NCI-H1417 treated with DMSO at 0.1 percent for 48 hours (cell line): Measurements from ENCODE around the gene ROR1.

Source experiments
- DNase-seq: peaks from one replicate; lab custom pipeline; 2025; lab: John Stamatoyannopoulos, UW

Gene ROR1

DNA sequence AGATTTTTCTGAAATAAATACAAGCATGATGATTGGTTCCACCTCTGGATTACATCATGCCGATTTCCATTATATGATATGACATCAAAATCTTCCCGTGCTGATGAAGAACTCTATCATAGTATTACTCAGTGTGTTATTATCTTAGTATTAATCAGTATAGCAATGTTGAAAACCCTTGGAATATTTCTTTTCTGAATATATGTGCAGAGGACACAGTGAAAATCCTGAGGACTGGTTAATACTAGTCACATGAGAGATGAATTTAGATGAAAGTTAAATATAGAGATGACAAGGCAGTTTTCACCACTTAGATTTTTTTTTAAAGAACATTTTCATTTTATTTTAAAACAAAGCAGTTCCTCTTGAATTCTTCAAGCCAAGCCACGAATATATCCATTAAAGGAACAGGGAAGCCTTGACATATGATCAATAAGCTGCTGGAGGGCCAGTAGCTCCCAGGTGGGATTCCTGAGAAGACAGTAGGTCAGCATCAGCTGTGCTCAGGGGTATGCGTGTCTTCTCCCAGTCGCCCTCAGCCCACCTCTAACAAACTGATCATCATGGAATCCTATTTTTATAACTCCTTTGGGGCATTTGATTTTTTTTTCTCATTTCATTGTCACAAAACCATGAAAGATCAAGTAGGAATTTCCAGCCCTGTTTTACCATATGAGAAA, 373.4 kb downstream of the ROR1 start:
- no peak for DNase-seq

DNA sequence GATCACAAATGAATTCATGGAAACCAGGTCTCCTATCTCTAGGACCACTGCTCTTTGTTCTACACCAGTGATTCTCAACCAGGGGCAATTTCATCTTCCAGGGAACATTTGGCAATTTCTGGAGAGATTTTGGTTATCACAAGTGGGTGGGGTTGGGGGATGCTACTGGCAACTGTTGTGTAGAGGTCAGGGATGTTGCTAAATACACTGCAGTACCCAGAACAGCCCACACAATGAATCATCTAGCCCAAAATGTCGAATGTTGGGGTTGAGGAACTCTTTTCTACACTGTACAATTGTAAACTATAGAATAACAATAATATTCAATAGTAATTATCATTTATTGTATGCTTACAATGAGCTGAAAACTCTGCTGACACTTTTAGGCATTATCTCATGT, 373.9 kb downstream of the ROR1 start:
- DNase-seq, result no peak

- no peak for DNase-seq
These were observed 376.4 kb downstream of the ROR1 start for GRCh38 chr1:64150266-64150665.

DNA sequence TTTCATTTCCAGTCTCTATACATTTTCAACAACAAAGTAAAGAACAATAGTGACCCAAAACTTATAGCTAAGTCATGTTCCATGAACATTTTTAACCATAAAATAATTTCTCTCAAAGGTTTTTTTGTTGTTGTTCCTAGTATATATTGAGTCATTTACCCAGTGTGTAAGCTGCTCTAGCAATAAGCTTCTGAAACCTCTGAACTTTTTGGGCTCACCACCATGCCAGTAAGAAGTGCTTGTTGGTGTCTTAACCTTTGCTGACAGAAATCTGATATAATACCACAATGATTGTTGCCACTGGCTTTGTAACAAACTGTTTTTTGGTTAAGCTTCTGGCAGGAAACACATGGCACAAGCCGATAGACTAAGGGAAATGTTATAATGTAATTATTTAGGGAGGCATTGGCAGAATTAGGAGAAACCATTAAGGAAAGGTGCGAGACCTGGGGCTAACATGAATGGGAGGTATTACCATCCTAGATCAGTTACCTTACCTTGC, 377.0 kb downstream of the ROR1 start:
- no peak for DNase-seq

- no peak for DNase-seq
These were observed 381.5 kb downstream of the ROR1 start for GRCh38 chr1:64155278-64155677.

- no peak for DNase-seq
These were observed 387.6 kb downstream of the ROR1 start for GRCh38 chr1:64161357-64161941.

DNA sequence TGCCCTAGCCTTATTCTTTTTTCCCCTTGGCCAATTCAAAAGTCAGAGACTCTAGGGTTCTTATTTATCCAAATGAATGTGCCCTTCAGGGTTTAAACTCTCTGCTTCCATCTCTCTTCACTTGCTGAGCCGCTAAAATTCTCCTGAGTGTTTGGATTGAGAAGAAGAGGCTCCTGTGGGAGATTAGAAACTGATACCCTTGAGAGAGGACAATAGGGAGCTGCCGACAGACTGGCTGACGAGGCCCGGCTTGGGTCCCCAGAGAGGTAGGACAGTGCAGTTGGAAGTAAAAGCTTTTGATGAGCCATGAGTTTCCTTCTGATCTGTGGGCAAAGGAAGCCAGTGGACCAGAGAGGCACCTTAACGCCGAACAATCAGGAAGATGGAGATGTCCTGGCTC, 388.3 kb downstream of the ROR1 start:
- no peak for DNase-seq

DNA sequence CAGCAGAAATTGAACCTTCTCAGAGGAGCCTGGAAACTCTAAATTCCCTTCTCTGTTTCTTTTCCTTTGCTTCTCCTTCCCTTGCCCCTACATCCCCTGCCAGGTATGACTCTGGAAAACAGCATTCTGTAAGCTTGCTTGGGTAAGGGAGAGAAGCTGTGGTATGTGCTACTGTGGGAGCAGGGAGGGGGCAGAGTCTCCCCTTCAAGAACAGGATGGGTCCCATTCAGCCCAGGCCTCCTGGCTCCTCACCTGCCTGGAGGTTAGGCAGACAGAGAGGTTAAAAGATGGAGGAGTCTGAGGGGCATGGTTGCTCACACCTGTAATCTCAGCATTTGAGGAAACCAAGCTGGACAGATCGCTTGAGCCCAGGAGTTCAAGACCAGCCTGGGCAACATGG, 389.0 kb downstream of the ROR1 start:
- no peak for DNase-seq

DNA sequence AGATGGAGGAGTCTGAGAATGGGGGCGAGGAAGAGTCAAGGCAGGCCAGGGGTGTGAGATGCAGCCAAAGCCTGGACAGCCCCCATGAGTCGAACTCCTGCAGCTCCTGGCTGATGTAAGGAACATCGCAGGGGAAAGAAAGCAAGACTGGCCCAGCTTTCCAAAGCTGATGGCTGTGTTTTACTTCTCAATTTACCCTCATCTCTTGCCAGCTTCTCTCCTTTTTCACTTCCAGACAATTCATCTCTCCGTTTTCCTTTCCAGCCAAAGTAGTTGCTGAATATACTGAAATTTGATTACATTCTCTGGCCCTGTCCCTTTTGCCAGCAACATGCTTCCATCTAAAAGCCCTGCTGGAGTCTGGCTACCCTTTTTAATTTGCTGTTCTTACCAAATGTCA, 389.6 kb downstream of the ROR1 start:
- DNase-seq, result no peak

- no peak for DNase-seq
These were observed 390.2 kb downstream of the ROR1 start for GRCh38 chr1:64163970-64164369.

DNA sequence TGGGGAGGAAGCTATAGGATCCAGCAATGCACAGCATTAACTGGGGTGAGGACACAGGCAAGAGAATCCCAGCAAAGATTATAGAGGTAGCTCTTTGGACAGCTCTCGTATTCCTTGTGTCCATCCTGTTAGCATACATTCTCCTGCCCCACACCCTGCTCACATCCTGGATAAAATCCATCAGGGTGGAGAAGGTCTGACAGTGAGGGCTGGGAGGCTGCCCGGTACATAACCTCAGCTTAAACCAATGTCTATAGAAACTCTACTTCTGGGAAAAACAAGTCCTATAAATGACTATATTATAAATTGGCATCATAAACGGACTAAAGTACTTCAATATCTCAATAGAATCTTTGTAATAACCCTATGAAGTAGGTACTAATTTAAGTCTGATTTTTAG, 392.8 kb downstream of the ROR1 start:
- DNase-seq, result no peak

DNA sequence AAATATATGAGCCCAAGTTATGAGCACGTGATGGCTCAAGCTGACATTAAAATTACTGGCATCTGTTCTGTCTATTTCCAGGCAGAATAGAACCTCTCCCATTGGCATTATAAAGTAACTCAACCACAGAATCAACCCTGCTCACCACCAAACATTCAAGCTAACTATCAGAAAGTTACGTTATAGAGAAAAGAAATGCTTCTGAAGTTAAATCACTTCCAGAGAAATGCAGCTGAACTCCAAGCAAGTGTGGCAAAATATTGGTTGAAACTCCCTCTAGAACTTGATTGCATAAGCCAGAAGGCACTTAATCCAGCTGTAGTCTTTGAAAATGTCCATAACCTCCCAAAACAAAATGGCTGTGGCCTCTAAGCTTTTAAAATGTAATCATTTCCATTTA, 393.4 kb downstream of the ROR1 start:
- DNase-seq, result no peak

GRCh38 chr1:64171246-64171645, 397.4 kb downstream of the ROR1 start:
- no peak for DNase-seq

GRCh38 chr1:64171797-64172281, 398.0 kb downstream of the ROR1 start:
- DNase-seq, result no peak

DNA sequence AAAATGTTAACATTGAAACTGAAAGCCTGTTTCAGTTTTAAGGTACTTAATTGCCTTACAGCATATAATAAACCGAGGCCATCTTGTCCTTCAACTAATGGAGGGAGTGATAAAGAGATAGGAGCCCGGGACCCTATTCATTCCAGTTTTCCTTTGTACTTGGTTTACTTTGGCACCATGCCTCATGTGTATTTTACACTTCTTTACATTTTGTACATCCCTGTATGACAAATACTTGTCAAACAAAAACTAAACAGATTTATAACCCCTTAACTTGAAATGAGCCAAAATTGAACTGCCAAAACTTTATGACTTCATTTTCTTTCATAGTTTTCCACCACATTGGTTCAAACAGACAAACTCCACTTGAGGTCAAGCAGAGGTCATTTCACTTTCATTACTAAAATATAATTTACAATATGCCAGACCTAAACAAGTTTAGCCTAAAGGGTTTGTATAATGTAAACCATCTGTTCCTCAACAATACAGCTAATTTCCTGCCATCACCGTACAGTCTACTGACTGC, 398.7 kb downstream of the ROR1 start:
- peak; percentile 78 for DNase-seq

DNA sequence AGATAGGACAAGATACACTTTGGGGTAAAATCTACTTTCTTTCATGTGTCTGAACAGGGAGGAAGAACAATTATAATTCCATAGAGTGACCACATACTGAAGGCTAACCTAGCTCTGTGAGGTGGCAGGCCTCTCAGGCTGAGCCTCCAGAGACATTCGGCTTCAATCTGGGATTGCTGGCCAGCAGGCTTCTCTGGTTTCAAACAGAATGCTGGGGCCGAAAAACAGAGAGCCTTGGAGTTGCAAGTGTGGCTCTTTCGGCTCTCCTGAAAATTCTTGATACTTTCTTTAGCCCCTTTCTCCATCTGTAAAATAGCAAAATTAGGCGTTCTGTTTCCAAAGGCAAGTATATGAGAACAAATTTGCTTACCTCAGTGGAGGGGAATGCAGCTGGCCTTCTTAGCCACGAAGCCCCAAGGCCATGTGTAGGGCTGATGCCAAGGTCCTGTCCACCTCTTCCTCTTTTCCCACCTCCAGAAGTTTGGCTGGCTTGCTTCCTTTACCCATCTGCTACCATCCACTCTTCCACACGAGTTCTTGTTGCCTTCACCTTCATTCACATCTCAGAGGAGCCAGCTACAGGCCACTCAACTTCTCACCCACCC, 399.6 kb downstream of the ROR1 start:
- no peak for DNase-seq

GRCh38 chr1:64175639-64176038, 401.8 kb downstream of the ROR1 start:
- no peak for DNase-seq

- DNase-seq, result no peak
These were observed 402.8 kb downstream of the ROR1 start for GRCh38 chr1:64176659-64177058.

GRCh38 chr1:64179588-64179987, 405.8 kb downstream of the ROR1 start:
- no peak for DNase-seq

- no peak for DNase-seq
These were observed 408.4 kb downstream of the ROR1 start for GRCh38 chr1:64182207-64182606.

DNA sequence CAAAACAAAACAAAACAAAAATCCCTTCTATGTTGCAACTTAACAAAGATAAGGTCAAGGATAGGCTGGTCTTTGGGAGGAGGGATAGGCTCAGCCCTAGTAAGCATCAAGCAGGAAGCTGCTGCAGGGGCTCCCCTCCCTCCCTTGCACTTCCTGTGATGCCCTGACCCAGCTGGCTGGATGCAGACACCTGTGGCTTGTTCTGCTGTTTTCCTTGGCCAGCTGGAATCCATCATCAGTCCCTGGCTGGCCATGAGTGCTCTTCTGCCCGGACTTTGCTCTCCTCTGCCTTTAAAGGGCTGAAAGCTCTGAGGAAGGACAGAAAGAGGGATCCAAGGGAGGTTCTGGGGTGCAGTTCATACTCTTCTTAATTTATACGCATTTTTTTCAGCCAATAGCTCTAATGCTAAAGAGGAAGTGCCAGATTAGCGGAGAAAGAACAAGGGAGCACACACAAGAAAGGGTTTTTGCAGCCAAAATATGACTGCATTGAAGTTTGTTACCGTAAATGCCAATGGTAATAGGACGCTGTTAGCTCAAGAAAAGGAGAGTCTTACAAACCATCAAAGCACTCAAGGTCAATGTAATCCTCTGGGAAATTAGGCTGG, 409.7 kb downstream of the ROR1 start:
- no peak for DNase-seq

DNA sequence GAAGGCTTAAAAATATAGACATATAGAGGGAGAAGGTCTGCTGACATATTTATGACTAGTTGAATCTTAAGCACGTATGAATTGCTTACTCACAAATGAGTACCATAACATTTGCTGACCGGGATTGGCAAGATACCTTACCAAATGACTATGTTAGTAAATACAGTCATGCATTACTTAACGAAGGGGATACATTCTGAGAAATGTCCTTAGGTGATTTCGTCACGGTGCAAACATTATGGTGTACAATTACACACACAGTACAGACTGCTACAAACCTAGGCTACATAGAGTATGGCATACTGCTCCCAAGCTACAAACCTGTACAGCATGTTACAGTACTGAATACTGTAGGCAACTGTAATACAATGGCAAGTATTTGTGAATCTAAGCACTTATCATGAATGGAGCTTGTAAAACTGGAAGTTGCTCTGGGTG, 410.2 kb downstream of the ROR1 start:
- DNase-seq, result no peak
